NCI-H128 (cell line): ENCODE results near the gene LONP1.
A peak's percentile ranks its signal among the peaks of the same experiment; 100 is the strongest.

ENCODE experiments used
- DNase-seq: peaks from one replicate; lab custom pipeline; 2025; ENCODE audit not compliant: unreplicated experiment; lab: John Stamatoyannopoulos, UW

The LONP1 gene

DNA sequence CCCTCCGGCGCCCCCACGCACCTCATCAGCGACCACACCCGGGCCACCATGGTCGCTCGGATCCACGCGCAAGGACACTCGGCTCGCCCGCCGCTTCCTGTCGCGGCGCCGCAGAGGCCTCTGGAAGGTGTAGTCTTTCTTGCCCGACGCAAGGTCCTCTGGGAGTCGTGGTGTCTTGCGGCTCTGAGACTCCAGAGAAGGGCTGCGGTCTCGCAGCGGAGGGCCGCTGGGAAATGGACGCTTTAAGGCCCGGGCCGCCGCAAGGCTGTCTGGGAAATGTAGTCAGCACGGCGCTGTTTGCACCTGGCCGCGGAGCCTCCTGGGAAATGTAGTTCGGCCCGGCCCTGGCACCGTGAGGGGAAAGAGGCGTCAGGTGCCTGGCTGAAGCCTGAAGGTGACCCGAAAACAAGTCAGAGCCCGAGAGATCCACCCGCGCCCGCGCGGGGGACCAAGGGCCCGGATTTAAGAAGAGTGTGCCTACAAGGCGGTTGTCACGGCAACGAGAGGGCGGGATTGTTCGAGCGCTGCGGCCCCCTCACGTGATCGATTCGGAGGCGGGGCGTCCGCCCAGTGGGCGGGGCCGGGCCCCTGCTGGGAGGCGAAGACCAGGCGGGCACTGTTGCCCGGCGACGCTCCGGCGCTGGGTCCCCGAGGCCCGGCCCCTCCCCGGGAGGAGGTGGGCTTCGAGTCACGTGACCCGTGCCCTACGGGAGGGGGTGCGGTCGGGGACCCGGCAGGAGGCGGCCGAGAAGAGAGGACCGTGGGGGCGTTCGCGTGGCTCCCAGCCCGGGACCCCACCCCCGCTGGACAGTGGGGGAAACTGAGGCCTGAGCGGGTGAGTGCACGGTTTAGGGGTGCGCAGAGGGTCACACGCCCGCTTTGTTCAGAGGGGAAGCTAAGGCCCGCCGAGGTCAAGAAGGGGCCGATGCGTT, 39.2 kb downstream of the LONP1 start, which contains the start of the genes HSD11B1L and MICOS13:
HSD11B1L (plus strand) TSS at position 591 of the 932 bp plus-strand sequence. CDS start 3,806 bp downstream, outside the sequence.
MICOS13 (minus strand) TSS at position 80 of the 932 bp plus-strand sequence; CDS start at position 50, 30 bp downstream.
- peak; percentile 96 for DNase-seq

DNA sequence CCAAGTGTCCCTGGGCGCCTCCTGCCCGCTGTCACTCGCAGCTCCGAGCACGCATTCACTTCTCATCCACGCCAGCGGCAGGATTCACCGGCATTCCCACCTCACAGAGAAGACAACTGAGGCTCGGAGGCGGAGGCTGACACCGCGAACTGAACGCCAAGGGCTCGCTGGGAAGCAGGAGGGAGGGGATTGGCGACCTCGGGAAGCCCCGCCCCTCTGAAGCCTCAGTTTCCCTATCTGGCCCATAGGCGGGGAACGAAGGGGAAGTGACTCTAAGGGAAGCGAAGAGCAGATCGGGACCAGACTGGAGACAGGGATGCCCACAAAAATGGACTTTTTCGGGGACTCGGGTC, 39.9 kb downstream of the LONP1 start:
- DNase-seq, result no peak

DNA sequence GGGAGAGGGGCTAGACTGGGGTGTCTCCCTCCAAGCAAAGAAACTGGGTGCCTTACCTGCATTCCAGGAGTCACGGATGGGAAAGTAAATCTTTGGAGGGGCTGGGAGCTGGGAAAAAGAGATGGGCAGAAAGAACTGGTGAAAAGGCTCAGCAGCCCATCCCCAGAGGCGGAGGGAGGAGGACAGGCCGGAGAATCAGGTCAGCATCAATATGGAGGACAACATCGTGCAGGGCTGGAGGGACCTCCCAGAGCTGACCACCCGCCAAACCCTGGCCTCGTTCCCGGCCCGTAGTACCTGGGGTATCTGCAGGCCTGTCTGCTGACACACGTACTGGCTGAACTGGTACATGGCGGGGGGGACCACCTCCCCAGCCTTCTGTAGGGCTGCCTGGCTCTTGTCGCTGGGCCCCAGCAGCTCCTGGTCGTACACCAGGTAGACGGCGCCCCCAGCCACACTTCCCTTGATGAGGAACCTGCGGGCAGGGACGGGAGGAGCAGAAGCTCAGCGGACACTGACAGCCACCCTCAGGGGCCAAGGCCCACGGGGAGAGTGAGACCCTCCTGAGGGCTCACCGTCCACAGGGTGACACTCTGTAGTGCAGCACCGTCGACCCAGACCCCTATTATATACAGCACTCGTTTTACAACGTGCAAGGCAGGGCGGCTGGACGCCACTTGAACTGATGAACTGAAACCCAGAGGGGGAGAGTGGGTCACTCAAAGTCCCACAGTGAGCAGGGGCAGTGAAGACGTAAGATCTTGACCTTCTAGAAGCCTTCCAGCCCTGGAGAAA, 40.5 kb downstream of the LONP1 start:
- no peak for DNase-seq

DNA sequence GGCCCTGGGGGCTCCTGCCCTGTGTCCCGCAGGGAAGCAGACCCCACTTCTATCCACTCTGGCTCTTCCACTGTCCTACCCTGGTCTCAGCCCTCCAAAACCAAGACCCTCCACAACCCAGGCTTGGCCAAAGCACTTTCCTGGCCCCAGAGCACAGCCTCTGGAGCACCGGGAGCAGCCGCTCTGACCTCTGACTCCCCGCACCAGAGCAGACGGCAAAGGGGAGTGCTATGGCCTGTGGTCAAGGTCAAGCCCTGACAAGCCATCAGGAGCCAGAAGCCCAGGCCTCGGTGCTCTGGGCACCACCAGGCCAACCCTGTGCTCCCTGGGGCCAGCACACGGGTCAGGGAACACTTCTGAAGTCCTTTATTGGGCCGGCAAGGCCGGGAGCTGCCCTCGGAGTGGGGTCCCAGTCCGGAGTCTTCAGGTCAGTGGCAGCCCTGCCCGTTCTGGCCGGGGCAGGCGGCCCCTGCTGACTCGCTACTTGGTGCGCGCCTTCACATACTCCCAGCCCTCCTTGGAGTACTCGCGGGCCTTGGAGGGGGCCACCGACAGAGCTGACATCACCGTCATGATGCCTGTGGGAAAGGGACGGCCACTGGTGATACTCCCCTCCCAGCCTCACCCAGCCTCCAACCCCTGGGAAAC, 41.8 kb downstream of the LONP1 start:
- DNase-seq, result no peak

DNA sequence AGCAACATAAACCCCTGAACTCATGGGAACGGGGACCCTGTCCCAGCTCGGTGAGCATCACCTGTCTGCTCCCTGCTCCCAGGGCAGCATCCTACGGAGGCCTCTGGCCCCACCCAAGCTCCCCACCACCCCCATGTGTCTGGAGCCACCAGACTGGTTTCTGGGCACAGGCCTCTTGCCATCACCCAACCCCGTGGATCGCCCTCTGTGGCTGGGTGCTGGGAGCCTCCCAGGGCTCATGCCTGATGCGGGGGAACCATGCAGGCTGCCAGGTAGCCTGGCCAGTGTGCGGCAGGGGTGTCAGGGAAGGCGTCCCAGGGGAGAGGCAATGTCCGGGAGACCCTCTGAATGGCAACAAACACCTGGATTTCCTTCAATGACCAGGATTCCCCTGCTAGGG, 42.4 kb downstream of the LONP1 start:
- DNase-seq, result no peak

DNA sequence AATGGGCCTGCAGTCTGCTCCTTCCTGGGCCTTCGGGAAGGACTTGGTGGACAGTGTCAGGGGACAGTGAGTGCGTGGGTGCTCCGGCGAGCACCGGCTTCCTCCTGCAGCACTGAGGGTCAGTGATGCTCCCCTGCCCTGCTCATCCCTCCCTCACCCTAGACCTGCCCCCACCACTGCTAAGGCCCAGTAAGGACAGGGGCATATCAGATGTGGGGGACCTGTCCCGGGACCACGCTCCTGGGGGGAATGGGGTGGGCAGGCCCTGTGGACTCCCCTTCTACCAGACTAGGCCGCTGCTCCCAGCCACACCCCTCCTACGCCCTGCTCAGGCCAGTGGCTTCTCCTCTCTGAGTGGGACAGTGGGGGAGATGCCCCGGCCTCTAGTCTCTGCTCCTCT, 42.8 kb downstream of the LONP1 start:
- no peak for DNase-seq

DNA sequence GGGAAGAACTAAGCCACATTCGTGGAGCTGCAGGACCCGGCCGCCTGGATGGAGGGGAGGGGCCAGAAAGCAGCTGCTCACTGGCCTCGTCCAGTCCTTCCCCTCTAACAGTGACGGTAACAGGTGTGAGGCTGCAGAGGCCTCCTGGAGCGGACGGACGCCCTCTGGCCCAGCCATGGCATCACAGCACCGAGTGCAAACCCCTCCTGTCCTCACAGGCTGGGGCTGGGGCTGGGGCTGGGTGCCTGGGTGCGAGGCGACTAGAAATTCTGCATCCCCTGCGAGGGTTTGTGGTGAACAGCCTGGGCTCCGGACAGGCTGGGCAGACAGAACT, 43.2 kb downstream of the LONP1 start:
- DNase-seq, result no peak

DNA sequence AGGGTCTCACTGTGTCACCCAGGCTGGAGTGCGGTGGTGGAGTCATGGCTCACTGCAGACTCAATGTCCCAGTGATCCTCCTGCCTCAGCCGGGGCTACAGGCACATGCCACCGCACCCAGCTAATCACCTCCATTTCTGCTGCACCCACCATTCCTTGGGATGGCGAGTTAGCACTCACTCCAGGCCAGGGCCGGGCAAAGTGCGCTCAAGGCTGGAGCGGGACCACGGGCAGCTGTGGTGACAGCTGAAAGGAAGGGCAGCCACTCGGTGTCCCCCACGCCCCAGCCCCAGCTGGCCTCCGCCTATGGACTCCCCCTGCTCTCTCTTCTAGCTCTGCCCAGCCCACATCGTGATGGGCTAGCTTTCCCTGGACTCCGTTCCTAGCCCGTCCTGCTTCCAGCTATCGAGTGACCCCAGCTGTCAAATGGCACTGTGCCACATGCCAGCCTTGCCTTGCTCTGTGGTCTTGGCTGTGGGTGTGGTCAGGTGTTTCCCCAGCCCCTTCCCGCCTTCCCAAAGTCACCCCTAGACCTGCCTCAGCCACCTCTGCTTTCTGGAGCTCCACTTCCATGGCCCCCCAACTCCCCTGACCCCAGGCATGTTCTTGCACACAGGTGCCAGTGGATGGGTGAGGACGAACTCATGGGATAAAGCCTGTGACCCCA, 43.7 kb downstream of the LONP1 start:
- no peak for DNase-seq

DNA sequence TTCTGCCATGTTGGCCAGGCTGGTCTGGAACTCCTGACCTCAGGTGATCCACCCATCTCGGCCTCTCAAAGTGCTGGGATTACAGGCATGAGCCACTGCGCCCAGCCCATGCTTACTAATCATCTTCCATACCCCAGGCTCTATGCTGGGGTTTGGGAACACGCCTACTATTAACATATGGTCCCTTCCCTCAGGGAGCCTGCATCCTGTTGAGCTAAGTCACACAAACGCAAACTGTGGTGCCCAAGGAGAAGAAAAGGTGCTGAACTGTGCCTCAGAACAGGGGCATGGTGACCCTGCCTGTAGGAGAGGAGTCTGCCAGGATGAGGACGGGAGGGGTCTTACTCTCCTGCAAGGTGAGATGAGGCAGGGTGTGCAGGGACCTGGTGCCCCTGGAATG, 45.2 kb downstream of the LONP1 start:
- no peak for DNase-seq

DNA sequence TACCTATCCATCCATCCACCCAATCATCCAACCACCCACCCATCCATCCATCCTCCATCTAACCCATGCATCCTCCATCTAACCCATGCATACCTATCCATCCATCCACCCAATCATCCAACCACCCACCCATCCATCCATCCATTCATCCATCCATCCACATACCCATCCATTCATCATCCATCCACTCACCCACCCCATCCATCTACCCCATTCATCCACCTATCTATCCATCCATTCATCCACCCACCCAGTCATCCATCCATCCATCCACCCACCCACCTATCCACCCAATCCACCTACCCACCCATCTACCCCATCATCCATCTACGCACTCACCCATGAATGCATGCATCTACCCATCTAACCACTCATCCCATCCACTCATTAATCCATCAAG, 46.2 kb downstream of the LONP1 start:
- DNase-seq, result no peak

DNA sequence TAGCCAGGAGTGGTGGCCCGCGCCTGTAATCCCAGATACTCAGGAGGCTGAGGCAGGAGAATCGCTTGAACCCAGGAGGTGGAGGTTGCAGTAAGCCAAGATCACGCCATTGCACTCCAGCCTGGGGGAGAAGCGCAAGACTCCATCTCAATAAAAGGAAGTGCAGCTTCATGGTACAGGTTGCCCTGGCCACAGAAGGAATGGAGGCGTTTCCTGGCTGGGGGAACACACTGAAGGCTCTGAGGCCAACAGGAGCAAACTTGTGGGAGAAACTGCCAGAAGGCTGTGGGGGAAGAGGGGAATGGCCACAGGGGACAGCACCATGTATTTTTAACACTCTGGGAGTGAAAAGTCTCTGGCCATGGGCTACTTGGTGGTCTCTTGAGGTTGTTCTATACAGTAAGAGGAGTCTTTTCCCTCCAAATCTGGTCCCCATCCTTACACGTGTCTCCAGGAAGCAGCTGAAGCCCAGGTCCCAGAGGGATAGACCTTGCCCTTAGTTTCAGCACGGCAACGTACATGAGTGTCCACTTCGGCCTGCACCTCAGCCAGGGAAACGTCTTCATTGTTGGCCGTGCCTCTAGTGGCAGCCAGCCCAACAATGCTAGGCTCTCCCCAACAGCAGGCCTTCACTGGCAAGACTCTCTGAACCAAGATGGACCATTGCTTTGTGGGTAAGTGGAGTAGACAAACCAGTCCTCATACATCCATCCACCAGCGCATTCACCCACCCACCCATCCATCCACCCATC, 47.1 kb downstream of the LONP1 start:
- no peak for DNase-seq

DNA sequence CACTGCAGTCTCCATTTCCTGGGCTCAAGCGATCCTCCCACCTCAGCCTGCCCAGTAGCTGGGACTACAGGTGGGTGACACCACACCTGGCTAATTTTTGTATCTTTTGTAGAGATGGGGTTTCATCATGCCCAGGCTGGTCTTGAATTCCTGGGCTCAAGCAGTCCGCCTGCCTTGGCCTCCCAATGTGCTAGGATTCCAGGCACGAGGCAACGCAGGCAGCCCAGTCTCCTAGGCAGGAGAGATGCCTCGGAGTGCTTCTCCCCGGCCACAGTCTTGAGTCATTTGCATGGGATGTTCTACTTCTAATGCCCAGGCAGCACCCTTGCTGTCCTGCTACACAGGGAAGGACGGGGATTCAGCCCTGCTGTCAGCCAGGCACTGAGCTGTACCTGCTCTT, 48.3 kb downstream of the LONP1 start:
- DNase-seq, result no peak

DNA sequence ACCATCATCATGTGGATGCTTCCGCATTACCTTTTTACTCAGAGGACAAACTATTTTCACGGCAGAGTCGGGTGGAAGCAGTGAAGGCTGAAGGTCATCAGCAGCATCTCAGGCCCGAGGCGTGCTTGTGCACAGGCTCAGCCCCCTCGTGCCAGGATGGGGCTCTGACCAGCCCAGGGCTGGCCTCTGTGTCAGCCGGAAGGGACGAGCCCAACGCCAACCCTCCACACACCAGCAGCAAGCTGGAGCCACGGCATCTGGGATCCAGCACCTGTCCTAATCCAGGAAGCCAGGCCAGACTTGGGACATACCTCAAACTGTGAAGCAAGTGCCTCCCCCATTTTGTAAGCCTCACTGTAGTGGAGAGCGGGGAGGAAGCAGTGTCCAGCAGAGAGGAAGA, 50.7 kb downstream of the LONP1 start:
- DNase-seq, result no peak

DNA sequence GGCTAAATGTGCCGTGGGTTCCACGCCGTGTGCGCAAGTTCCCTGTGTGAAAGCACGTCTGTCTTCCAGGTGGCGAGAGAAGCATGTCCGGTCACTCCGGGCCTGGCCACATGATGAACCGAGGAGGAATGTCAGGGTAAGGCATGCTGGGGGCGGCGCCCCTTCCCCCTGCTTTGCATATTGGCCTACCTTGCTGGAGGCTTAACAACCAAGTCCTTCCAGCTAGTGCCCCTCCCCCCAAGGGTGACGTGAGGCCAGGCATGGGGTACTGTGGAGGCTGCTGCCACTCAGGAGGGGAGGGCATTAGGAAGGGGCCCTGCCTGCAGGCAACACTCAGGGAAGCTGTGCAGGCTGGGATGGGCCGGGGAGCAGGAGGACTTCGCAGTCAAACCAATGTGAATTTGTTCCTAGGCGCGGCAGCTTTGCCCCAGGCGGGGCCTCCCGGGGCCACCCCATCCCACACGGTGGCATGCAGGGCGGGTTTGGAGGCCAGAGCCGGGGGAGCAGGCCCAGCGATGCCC, 52.1 kb downstream of the LONP1 start:
- no peak for DNase-seq

DNA sequence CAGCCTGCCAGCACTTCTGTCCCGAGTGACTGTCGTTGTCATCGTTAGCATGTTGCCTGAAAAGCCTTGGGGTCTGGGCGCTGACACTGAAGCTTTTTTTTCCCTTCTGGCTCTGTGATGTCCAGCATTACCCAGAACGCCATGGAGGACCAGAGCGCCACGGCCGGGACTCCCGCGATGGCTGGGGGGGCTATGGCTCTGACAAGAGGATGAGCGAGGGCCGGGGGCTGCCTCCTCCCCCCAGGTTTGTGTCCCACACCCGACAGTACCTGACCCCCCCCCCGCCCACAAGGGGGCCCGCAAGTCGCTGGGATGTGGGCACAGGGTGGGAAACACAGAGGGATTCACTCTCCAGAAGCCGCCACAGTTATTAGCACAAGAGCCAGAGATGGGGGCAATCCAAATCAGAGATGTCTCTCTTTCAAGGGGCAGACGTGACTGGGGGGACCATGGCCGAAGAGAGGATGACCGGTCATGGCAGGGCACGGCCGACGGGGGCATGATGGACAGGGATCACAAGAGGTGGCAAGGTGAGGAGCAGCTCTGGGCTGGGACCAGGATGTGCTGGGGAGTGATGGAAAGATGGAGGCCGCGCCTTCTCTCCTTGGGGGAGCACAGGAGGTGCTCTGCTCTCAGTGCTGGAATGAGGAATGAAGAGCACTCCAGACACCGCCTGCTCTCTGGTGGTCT, 52.9 kb downstream of the LONP1 start:
- no peak for DNase-seq

DNA sequence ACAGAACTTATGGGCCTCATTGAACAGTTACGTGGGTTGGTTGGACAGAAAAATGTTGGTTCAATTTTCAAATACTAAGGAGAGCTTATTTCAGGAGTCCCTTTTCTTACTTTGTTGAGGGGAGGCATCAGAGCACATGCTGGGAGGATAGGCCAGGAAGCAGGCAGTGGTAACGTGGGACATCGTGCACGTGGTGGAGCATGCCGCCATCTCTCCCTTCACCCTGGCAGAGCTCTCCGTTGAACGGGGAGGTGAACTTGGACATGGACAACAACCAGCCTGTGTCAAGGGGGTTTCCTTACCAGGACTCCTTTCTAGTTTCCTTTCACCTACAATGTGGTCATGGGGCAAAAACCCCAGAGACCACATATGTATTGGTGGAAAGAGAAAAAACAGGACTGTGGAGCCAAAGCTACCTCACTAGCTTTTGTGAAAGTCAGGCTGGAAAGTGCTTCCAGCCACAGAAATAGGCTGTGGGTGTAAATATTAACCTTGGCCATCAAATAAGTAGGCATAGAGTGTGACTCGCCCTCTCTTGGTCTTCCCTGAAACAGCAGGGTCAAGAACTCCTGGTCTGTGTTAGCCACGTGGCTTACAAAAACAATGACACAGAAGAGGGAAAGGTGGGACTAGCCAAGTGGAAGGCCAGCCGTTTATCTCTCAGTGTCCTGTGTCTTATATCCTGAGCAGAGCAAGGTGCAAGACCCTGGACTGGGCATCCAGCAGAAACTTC, 54.0 kb downstream of the LONP1 start:
- DNase-seq, result no peak

DNA sequence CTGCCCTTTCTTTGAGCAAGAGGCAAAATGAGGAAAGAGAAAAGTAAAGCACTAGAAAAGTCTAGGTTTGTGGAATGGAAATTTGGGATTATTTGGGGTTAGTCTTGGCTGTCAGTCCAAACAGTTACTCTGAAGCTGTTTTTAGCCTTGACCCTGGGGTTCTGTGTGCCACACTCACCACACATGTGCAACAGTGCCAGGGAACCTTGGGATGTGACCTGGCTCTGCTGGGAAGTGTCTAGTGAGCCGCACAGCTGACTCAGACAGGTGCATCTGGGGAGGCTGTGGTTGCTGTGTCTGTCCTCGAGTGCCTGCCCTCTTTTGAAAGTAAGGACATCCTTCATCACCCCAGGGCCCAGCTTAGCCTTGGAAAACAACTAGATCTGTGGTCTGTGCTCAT, 55.4 kb downstream of the LONP1 start:
- DNase-seq, result no peak

DNA sequence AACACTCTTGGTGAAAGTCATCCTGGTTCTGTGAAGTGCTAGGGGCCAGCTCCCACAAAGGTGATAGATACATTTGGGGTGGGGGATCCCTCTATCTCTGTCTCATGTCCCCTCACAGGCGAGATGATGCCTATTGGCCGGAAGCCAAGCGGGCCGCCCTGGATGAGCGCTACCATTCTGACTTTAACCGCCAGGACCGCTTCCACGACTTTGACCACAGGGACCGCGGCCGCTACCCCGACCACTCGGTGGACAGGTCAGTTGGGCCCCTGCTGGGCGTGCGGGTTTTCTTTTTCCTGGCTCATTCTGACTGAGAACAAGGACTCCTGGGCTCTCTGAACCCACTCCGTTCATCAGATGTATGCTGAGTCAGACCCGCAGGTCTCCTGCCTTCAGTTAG, 56.0 kb downstream of the LONP1 start:
- DNase-seq, result no peak

DNA sequence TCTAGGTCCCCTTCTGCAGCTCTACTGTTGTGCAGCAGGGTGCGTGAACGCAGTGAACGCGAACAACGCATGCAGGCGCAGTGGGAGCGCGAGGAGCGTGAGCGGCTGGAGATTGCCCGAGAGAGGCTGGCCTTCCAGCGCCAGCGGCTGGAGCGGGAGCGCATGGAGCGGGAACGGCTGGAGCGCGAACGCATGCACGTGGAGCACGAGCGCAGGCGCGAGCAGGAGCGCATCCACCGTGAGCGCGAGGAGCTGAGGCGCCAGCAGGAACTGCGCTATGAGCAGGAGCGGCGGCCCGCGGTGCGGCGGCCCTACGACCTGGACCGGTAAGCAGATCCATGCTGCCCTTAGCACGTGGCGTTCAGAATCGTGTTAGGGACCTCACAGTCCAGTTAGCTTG, 58.5 kb downstream of the LONP1 start:
- no peak for DNase-seq
